OCI-LY1 (cell line): ENCODE measurements around the gene ADAT1.

ENCODE experiments used
- CTCF ChIP-seq: fragments of 200-600 bp; sonication (generic), shearing (Covaris generic); IDR thresholded peaks from 2 replicates; pipeline ENCODE4 v1.5.1; 2017; ENCODE audit warnings: mild to moderate bottlenecking, antibody characterized with exemption, low read length, moderate library complexity, mixed read lengths
- EZH2 ChIP-seq: fragments of 200-600 bp; sonication (generic), shearing (Covaris generic); IDR thresholded peaks from 2 replicates; pipeline ENCODE4 v1.8.0; 2017; ENCODE audit warnings: borderline replicate concordance, mixed run types, mild to moderate bottlenecking, antibody characterized with exemption, low read length, moderate library complexity, mixed read lengths

- TF ChIP-seq CTCF (no peak), EZH2 (no peak)
Measured at GRCh38 chr16:75552951-75553350, 70.1 kb downstream of the ADAT1 start.
